ENCODE results near the gene TENM4.

Gene TENM4

GRCh38 chr11:78878631-78879030, 562.2 kb downstream of the TENM4 start:
- Histone ChIP-seq H3K27me3 (replicated peaks) (no peaks in the 10 kb centered on the region), H3K4me3 (ENCODE audit: low read depth, low read length) (no peak overlapping the region)
- in situ Hi-C loops (cut with HindIII; ENCODE audit: low pct_ligation_motif_present, low sequenced_read_pairs) = no loop called here

DNA sequence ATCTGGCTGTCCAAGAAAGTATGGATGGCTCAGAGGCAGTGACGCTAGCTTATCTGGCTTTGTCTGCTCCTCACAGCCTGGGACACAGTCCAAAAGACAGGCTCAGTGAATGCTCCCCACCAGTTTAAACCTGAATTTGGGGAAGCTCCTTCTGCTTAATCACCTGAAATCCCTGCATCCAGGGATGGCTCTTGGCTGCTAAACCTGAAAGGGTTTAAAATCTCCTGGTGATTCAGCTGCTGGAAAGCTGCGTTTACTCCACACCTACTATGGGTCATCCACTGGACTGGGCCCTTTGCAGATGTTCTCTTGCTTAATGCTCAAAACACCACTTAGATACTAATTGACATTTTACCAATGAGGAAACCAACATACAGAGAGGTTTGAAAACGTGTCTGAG, 564.2 kb downstream of the TENM4 start:
- Histone ChIP-seq H3K27ac (no peak overlapping the region), H3K27me3 (replicated peaks) (no peaks in the 10 kb centered on the region), H3K36me3 (replicated peaks) (no peaks in the 10 kb centered on the region), H3K4me3 (ENCODE audit: low read depth, low read length) (no peak overlapping the region)
- TF ChIP-seq, protein P1, sequence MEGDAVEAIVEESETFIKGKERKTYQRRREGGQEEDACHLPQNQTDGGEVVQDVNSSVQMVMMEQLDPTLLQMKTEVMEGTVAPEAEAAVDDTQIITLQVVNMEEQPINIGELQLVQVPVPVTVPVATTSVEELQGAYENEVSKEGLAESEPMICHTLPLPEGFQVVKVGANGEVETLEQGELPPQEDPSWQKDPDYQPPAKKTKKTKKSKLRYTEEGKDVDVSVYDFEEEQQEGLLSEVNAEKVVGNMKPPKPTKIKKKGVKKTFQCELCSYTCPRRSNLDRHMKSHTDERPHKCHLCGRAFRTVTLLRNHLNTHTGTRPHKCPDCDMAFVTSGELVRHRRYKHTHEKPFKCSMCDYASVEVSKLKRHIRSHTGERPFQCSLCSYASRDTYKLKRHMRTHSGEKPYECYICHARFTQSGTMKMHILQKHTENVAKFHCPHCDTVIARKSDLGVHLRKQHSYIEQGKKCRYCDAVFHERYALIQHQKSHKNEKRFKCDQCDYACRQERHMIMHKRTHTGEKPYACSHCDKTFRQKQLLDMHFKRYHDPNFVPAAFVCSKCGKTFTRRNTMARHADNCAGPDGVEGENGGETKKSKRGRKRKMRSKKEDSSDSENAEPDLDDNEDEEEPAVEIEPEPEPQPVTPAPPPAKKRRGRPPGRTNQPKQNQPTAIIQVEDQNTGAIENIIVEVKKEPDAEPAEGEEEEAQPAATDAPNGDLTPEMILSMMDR (IDR thresholded peaks at IDR 0.05; ENCODE audit: low read depth, low read length, missing control alignments) = no peak
- no peak for DNase-seq
- in situ Hi-C loops (cut with HindIII; ENCODE audit: low pct_ligation_motif_present, low sequenced_read_pairs) = no loop called here

More at GRCh38 chr11:78878631-78879030, 562.2 kb downstream of the TENM4 start:
- DNase-seq = no peak
- TF ChIP-seq, protein P1 (IDR thresholded peaks at IDR 0.05; ENCODE audit: low read depth, low read length, missing control alignments) = no peak
- H3K27ac ChIP-seq = no peak overlapping the region
- H3K36me3 ChIP-seq (replicated peaks) = no peaks in the 10 kb centered on the region

DNA sequence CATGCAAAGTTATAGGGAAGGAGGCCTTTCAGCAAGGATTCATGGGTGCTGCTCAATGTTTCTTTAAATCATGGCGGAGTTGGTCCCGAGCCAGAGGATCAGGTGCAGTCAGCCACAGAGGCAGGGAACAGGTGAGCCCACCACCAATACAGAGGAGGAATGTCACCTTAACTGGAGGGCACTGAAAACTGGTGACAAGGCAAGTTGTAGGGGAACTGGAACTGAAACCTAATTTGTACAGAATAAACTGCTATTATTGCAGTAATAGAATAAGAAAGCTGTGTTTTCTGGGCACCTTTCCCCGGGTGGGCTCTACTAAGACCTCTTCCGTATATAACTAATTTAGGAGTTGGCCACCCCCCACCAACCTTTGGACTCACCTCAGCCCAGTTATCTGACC, 570.2 kb downstream of the TENM4 start:
- no peak overlapping the region for H3K27ac ChIP-seq
- H3K36me3 ChIP-seq (replicated peaks) = no peaks in the 10 kb centered on the region
- H3K4me3 ChIP-seq (ENCODE audit: low read depth, low read length) = no peak overlapping the region
- TF ChIP-seq, protein P1 (IDR thresholded peaks at IDR 0.05; ENCODE audit: low read depth, low read length, missing control alignments) = no peak
- no peak for DNase-seq
- H3K27me3 ChIP-seq (replicated peaks) = no peaks in the 10 kb centered on the region
- in situ Hi-C loops (cut with HindIII; ENCODE audit: low pct_ligation_motif_present, low sequenced_read_pairs) = no loop called here

- TF ChIP-seq, protein P1 (IDR thresholded peaks at IDR 0.05; ENCODE audit: low read depth, low read length, missing control alignments) = no peak
- Histone ChIP-seq H3K27me3 (replicated peaks) (no peaks in the 10 kb centered on the region), H3K27ac (no peak overlapping the region), H3K4me3 (ENCODE audit: low read depth, low read length) (no peak overlapping the region), H3K36me3 (replicated peaks) (no peaks in the 10 kb centered on the region)
- in situ Hi-C loops (cut with HindIII; ENCODE audit: low pct_ligation_motif_present, low sequenced_read_pairs) = no loop called here
- DNase-seq = no peak
Observed at GRCh38 chr11:78869293-78869692, 571.5 kb downstream of the TENM4 start.

GRCh38 chr11:78868563-78868962, 572.3 kb downstream of the TENM4 start:
- Histone ChIP-seq H3K27ac (no peak overlapping the region), H3K4me3 (ENCODE audit: low read depth, low read length) (no peak overlapping the region), H3K27me3 (replicated peaks) (no peaks in the 10 kb centered on the region), H3K36me3 (replicated peaks) (no peaks in the 10 kb centered on the region)
- in situ Hi-C loops (cut with HindIII; ENCODE audit: low pct_ligation_motif_present, low sequenced_read_pairs) = no loop called here
- no peak for DNase-seq
- TF ChIP-seq, protein P1 (IDR thresholded peaks at IDR 0.05; ENCODE audit: low read depth, low read length, missing control alignments) = no peak

DNA sequence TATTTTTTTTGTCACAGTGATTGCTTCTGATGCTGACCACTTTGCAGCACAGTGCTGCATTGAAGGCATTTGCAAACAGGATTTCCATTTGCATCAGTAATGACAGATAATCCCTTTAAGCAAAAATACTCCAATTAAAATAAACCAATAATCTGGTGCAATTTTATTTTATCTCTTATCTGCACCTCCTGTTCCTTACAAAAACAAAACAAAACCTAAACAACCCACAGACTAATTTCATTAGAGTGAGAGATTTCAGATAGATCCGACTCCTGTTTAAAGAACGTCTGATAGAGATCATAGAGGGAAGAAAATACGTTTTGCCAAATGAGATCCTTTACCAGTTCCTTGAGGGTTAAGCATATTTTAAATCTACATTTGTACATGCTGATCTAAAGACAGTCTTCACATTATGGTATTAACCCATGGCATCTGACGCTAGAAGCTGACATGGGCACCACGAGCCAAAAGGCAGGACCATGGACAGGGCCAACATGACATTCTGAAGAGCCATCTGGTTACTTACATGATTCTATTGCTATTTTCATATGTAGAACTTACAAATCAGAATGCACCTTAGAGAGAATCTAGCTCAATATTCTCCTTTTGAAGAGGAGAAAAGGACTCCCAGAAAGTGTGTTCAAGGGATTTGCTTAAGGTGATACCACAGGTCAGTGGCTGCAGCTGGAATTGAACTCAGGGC, 580.0 kb downstream of the TENM4 start:
- in situ Hi-C loops (cut with HindIII; ENCODE audit: low pct_ligation_motif_present, low sequenced_read_pairs) = no loop called here
- DNase-seq = peak; percentile 35
- no peak overlapping the region for H3K4me3 ChIP-seq (ENCODE audit: low read depth, low read length)

More for the DNA sequence above, 580.0 kb downstream of the TENM4 start:
- Histone ChIP-seq H3K27ac (no peak overlapping the region), H3K36me3 (replicated peaks) (no peaks in the 10 kb centered on the region), H3K27me3 (replicated peaks) (no peaks in the 10 kb centered on the region)
- TF ChIP-seq, protein P1 (IDR thresholded peaks at IDR 0.05; ENCODE audit: low read depth, low read length, missing control alignments) = no peak

All from brain microvascular endothelial cell (primary cell).